Kidney tubule cell (primary cell): Measurements from ENCODE around the gene CWC27.

Experiments used
- DNase-seq: peaks from one replicate; pipeline ENCODE4 v3.0.0-alpha.2; 2018; ENCODE audit warnings: low spot score

The CWC27 gene, protein sequence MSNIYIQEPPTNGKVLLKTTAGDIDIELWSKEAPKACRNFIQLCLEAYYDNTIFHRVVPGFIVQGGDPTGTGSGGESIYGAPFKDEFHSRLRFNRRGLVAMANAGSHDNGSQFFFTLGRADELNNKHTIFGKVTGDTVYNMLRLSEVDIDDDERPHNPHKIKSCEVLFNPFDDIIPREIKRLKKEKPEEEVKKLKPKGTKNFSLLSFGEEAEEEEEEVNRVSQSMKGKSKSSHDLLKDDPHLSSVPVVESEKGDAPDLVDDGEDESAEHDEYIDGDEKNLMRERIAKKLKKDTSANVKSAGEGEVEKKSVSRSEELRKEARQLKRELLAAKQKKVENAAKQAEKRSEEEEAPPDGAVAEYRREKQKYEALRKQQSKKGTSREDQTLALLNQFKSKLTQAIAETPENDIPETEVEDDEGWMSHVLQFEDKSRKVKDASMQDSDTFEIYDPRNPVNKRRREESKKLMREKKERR

GRCh38 chr5:64768358-64769312 lies at the start of gene CWC27, which contains the start of gene SREK1IP1:
Gene CWC27, plus strand, starts transcription at chr5:64768930. Its CDS starts 217 bp downstream, at chr5:64769147.
Gene SREK1IP1, minus strand, starts transcription at chr5:64768691. Its CDS starts 174 bp downstream, at chr5:64768517.
- DNase-seq: peak; percentile 93

DNA sequence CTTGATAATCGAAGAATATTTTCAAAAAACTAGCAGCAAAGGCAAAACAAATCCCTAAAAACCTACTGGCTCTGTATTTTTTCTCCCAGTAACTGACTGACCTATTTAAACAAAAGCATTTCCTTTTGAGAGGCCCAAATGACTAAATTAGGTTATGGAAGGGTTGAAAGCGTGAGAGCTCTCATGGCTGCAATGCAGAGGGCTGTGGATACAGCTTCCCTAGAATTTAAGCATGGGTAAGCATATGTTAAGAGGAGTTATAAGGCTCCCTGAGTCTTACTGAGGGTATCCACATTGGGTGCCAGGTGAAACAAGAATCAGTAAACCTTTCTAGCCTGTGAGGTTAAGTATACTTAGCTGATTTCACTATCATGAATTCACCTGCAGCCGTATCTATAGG lies 46.1 kb upstream of the CWC27 start:
- DNase-seq: no peak

GRCh38 chr5:64727150-64727549 lies 41.6 kb upstream of the CWC27 start:
- no peak for DNase-seq

GRCh38 chr5:64742411-64742810 lies 26.3 kb upstream of the CWC27 start:
- no peak for DNase-seq

DNA sequence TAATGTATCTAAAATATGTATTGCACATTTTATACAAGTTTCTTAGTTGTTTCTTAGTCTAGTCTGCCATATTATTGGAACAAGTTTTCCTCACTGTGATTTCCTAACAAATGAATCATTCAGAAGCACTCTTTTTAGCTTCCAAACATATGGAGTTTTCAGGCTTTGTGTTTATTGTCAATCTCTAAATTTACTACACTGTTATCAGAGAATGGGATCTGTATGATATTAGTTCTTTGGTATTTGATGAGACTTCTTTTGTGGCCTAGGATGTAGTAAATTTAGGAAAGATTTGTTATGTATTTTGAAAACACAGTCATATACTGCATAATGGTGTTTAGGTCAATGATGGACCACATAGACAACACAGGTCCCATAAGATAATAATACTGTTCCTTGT lies 25.9 kb upstream of the CWC27 start:
- DNase-seq: no peak

DNA sequence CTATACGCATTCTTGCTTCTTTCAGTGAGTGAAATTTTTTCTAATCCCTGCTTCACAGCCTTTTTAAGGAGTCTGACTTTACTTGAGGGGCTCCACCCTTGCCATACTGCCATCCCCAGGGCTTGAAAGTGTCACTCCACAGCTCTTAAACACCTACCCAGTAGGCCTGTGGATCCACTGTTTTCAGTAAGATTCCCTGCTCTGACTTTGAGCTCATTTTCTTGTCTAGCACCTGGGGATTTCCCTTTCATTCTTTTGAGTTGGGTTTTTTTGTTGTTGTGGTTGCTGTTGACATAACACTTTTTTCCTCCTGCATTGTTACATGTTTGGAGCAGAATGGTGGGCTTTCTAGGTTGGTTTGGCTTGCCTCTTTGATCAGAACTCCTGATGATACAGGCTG lies 23.8 kb upstream of the CWC27 start:
- no peak for DNase-seq

- DNase-seq: peak; percentile 22
Observed at GRCh38 chr5:64746446-64746845, 22.3 kb upstream of the CWC27 start.

DNA sequence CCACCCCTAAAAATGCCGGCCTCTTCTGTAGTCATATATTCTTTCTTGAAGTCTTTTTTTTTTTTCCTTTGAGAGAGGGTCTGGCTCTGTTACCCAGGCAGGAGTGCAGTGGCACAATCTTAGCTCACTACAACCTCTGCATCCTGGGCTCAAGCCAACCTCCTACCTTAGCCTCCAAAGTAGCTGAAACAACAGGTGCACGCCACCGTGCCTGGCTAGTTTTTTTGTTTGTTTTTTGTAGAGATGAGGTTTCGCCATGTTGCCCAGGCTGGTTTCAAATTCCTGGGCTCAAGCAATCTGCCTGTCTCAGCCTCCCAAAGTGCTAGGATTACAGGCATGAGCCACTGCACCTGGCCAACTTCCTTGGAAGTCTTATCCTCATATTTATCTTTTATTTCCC lies 19.3 kb upstream of the CWC27 start:
- no peak for DNase-seq

GRCh38 chr5:64754066-64754465 lies 14.7 kb upstream of the CWC27 start:
- no peak for DNase-seq

GRCh38 chr5:64758901-64759300 lies 9.8 kb upstream of the CWC27 start:
- no peak for DNase-seq

DNA sequence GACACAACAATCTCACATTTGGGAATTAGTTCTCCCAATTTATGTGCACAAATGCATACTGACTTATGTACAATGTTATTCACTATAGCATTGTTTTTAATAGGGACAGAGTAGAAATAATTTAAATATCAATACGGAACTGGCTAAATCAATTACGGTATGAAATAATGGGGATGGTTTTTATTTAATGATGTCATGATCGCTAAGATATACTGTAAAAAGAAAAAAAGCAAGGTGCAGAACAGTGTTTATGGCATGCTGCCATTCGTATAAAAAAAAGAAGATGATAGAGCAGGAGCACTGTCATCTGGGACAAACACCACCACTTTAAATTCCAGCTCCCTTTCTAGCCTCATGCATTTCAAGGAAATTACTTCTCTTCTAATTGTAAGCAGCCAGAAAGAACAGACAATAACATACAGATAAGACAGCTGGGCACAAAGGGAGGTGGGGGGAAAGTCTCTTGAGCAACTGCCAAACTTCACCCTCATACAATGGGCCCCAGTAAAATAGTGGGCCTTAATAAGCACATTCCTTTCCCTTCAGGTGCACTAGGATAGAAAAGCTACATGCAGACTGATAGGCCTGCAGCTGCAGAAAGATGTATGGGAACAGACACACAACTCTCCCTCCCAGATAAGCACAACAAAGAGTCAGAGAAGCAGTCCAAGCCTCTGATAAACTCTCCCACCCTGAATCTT lies 8.6 kb upstream of the CWC27 start:
- no peak for DNase-seq

- DNase-seq: no peak
Observed at GRCh38 chr5:64763948-64764503, 4.7 kb upstream of the CWC27 start.

- DNase-seq: peak; percentile 90
Observed at GRCh38 chr5:64765804-64766504, 2.8 kb upstream of the CWC27 start.

GRCh38 chr5:64766941-64767340 lies 1.8 kb upstream of the CWC27 start:
- no peak for DNase-seq

GRCh38 chr5:64767959-64768357 lies 772 bp upstream of the CWC27 start:
- no peak for DNase-seq

DNA sequence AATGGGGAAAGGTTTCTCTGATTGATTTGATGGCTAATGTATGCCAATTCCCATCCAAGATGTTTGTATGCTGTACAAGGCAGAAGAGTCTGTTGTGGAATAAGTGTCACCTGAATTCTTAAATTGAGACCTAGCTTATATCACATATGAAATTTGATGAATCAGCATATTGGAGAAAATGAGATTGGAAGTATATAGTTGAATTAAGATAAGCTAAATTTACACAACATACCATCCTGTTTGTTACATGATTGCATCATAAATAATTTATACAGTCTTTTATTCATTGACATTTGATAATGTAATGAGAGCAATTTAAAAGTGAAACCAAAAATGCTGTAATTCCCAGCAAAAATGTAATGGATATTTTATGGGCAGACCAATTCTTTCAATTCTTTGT lies 1.1 kb downstream of the CWC27 start:
- no peak for DNase-seq

GRCh38 chr5:64771736-64772135 lies 3.0 kb downstream of the CWC27 start:
- no peak for DNase-seq

GRCh38 chr5:64773533-64773932 lies 4.8 kb downstream of the CWC27 start:
- DNase-seq: no peak

DNA sequence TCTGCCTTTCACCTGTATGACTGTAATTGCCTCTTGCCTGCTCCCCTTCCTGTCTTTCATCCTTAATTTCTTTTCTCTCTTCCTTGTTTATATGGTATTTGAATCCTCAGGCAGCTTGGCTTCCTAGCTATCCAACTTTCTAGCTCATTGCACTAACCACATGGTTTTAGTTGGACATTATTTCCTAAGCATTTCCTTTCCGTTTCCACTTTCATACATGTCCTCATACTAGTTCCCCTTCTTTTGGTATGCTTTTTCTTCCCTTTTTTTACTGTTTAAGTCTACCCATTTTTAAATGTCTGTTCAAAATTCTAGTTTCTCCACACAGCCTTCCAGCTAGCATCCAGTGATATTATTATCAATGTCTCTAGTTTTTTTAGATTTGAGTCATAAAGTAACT lies 6.6 kb downstream of the CWC27 start:
- no peak for DNase-seq

- DNase-seq: peak; percentile 74
Observed at GRCh38 chr5:64784451-64785025, 15.8 kb downstream of the CWC27 start.

- DNase-seq: no peak
Observed at GRCh38 chr5:64786372-64786771, 17.6 kb downstream of the CWC27 start.
